ENCODE measurements around the gene TEX13A.

Gene TEX13A

DNA sequence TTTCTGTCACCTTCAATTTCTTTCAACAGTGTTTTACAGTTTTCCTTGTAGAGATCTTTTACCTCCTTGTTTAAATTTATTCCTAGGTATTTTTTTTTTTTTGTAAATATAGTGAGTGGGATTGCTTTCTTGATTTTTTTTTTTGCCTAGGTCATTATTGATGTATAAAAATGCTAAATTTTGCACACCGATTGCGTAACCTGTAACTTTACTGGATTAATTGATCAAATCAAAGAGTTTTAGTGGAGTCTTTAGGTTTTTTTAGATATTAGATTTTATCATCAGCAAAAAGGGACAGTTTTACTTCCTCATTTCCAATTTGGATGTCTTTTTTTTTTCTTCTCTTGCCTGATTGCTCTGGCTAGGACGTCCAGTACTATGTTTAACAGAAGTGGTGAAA is 40.9 kb downstream of the TEX13A start:
- no peak for DNase-seq (ENCODE audit: low read depth in 2 of 2, low spot score in 1 of 2)

DNA sequence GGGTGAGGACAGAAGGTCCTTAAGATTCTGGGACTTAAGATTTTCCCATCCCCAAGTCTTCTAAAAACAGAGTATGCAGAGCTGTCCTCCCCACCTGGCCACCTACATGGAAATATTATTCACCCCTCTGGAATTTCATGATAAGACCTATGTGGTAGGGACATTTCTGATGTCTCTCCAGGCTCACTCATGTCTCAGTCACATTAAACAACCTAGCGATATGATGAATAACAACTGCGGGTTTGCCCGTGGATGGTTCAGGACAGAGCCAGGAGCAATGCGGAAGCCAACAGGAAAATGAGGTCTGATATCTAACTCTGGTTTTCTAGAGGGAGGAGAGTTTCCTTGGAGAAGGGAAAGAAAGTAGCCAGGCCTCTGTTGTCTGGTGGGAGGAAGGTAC is 47.4 kb downstream of the TEX13A start:
- DNase-seq (ENCODE audit: low read depth in 2 of 2, low spot score in 1 of 2): no peak
